Adrenal gland (tissue), 12 donors: Measurements from ENCODE around the gene OTOF. TPM values are rescaled to one million over a fixed set of nuclear protein-coding genes. Genes with fewer than 3 reads are reported as not detected.

Source experiments
- DNase-seq, 7 donors: peaks; one replicate each; pipeline ENCODE4 v3.0.0-alpha.2; 2019 to 2020
- H3K27ac ChIP-seq, 5 donors: fragments of 200-600 bp; sonication (generic) in 4 of 5; 1 replicate in 3 of 5; 2 replicates in 2 of 5; pipeline versions ENCODE4 v1.5.1 to v1.8.0; 2016 to 2020; ENCODE audit warnings: mild to moderate bottlenecking in 1 of 5
- H3K27me3 ChIP-seq: fragments of 200-600 bp; 2 replicates; pipeline ENCODE4 v1.8.0; 2021
- H3K36me3 ChIP-seq, 2 donors: fragments of 200-600 bp; replicated peaks in 1 of 2; 1 replicate in 1 of 2; 2 replicates in 1 of 2; pipeline versions ENCODE4 v1.5.1 to v1.8.0; 2018 to 2022
- H3K4me1 ChIP-seq, 2 donors: fragments of 200-600 bp; replicated peaks in 1 of 2; 1 replicate in 1 of 2; 2 replicates in 1 of 2; pipeline versions ENCODE4 v1.5.1 to v1.8.0; 2018 to 2021
- H3K4me3 ChIP-seq, 4 donors: fragments of 200-600 bp; sonication (generic) in 3 of 4; one replicate each; pipeline ENCODE4 v1.5.1; 2016 to 2018
- H3K9me3 ChIP-seq, 3 donors: fragments of 200-600 bp; sonication (generic) in 1 of 3; replicated peaks in 1 of 3; 1 replicate in 2 of 3; 2 replicates in 1 of 3; pipeline versions ENCODE4 v1.5.1 to v1.8.0; 2016 to 2021
- POLR2A ChIP-seq, 2 donors: fragments of 450-650 bp; IDR thresholded peaks; one replicate each; pipeline ENCODE4 v1.6.1; 2017; ENCODE audit warnings: antibody characterized with exemption in 2 of 2, mild to moderate bottlenecking in 2 of 2, moderate library complexity in 1 of 2
- WGBS, 4 donors: extraction: QIAGEN DNeasy Blood & Tissue Kit in 2 of 4; methylation state at CpG; one replicate each; pipeline versions ENCODE4 v1.1.5 to v1.1.7; 2013 to 2017; 5-methylcytosine and 5-hydroxymethylcytosine counted together
- intact Hi-C, 2 donors: fragments of 100-400 bp; cut with DNase I; formaldehyde crosslinking; loops; one replicate each; pipeline versions ENCODE4 v1.14.1 to v1.15.0; 2022 to 2023
- polyA plus RNA-seq, 3 donors: library from polyadenylated mRNA; stranded (reverse); fragments of 200-250 nt in 2 of 3; fragments of 350-450 nt in 1 of 3; fragmentation: Illumina TruSeq in 1 of 3; extraction: RNeasy Lipid Tissue Mini Kit (QIAGEN cat#74804) in 1 of 3; gene quantifications; one replicate each; pipeline ENCODE4 v1.2.3, GENCODE V29; 2013 to 2014
- total RNA-seq, 9 donors: library from RNA; depleted of rRNA in 4 of 9; stranded (reverse); fragments of >200 nt in 4 of 9; fragments of 120-200 nt in 1 of 9; fragmentation: NEBNext Ultra II Directional in 1 of 9; extraction: Animal tissue kit (Norgen Biotek cat#: 25700) in 1 of 9; gene quantifications; one replicate each; pipeline versions ENCODE4 v1.1.0 to v1.2.4, GENCODE V29; 2013 to 2023
- TF ChIP-seq, protein P1 (sequence below), 6 experiments: fragments of 450-650 bp in 4 of 6; fragments of 200-600 bp in 2 of 6; sonication (generic) in 1 of 6; IDR thresholded peaks; 1 replicate in 5 of 6; 2 replicates in 1 of 6; pipeline versions ENCODE4 v1.5.1 to v1.8.0; 2016 to 2021; ENCODE audit warnings: antibody characterized with exemption in 6 of 6, mild to moderate bottlenecking in 2 of 6, moderate library complexity in 1 of 6
- donor health status: healthy with polysubstance abuse.
- donor health status: Bipolar disorder and iron deficiency.
- donor health status: DM: yes; HTN: yes; CAD: no.
- donor health status: DM: no; HTN: no; CAD: no.
- donor health status: DM: no; HTN: no; CAD: no.
- donor health status: DM: yes; HTN: yes; CAD: no.

OTOF gene
- total and polyA plus RNA-seq, 12 donors = 0.18 to 2.0 (median 1.1) TPM

- Histone ChIP-seq H3K4me1 (no peaks in the 10 kb centered on the region), H3K27ac (no peak overlapping the region), H3K9me3 (no peaks in the 10 kb centered on the region), H3K4me3 (no peak overlapping the region), H3K27me3 (no peaks in the 10 kb centered on the region), H3K36me3 (no peaks in the 10 kb centered on the region)
- TF ChIP-seq, protein P1, sequence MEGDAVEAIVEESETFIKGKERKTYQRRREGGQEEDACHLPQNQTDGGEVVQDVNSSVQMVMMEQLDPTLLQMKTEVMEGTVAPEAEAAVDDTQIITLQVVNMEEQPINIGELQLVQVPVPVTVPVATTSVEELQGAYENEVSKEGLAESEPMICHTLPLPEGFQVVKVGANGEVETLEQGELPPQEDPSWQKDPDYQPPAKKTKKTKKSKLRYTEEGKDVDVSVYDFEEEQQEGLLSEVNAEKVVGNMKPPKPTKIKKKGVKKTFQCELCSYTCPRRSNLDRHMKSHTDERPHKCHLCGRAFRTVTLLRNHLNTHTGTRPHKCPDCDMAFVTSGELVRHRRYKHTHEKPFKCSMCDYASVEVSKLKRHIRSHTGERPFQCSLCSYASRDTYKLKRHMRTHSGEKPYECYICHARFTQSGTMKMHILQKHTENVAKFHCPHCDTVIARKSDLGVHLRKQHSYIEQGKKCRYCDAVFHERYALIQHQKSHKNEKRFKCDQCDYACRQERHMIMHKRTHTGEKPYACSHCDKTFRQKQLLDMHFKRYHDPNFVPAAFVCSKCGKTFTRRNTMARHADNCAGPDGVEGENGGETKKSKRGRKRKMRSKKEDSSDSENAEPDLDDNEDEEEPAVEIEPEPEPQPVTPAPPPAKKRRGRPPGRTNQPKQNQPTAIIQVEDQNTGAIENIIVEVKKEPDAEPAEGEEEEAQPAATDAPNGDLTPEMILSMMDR (IDR thresholded peaks at IDR 0.05) = no peak
- no peak for TF ChIP-seq POLR2A (IDR thresholded peaks at IDR 0.05)
- no peak for DNase-seq
- intact Hi-C loops = no loop called here
- 90 to 94% (median 91%) methylated on average over 23 to 34 of the region's 34 CpGs for WGBS, 4 donors
Observed at GRCh38 chr2:26472821-26473655, 4.9 kb downstream of the OTOF start.

- Histone ChIP-seq H3K4me1 (no peaks in the 10 kb centered on the region), H3K9me3 (no peaks in the 10 kb centered on the region), H3K4me3 (no peak overlapping the region), H3K27ac (no peak overlapping the region), H3K27me3 (no peaks in the 10 kb centered on the region), H3K36me3 (no peaks in the 10 kb centered on the region)
- WGBS, 4 donors = 83 to 86% (median 84%) methylated on average over 23 to 25 of the region's 25 CpGs
- no peak for TF ChIP-seq POLR2A (IDR thresholded peaks at IDR 0.05)
- TF ChIP-seq, protein P1 (IDR thresholded peaks at IDR 0.05) = peak in 3 of 6 experiments; percentile 19 to 26 (median 20)
- intact Hi-C loops = no loop called here
- no peak for DNase-seq
Observed at GRCh38 chr2:26471766-26472706, 5.9 kb downstream of the OTOF start.

DNA sequence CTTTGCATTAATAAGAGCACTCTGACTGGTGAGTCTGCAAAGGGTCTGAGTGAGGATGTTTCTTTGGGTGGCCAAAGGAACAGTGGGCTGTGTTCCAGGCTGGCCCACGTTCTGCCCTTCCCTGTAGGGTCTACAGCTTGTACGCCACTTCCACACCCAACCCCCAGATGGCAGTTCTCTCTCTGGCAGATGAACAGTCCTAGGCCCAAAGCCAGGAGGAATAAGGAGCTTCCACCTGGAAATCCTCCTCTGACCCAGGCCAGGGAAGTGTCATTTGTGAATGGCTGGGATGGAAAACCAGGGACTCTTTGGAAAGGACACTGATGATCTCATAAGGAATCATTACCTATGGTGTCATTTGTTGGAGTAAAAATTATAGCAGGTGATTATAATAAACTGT lies 6.6 kb downstream of the OTOF start:
- Histone ChIP-seq H3K36me3 (no peaks in the 10 kb centered on the region), H3K4me1 (no peaks in the 10 kb centered on the region), H3K27ac (no peak overlapping the region), H3K9me3 (no peaks in the 10 kb centered on the region), H3K4me3 (no peak overlapping the region), H3K27me3 (no peaks in the 10 kb centered on the region)
- 57 to 73% (median 65%) methylated on average over 2 of the region's 2 CpGs; no CpG with 5 or more reads in 1 of the 4 donors for WGBS, 4 donors
- intact Hi-C loops = no loop called here
- no peak for DNase-seq
- TF ChIP-seq, protein P1 (IDR thresholded peaks at IDR 0.05) = no peak
- no peak for TF ChIP-seq POLR2A (IDR thresholded peaks at IDR 0.05)

DNA sequence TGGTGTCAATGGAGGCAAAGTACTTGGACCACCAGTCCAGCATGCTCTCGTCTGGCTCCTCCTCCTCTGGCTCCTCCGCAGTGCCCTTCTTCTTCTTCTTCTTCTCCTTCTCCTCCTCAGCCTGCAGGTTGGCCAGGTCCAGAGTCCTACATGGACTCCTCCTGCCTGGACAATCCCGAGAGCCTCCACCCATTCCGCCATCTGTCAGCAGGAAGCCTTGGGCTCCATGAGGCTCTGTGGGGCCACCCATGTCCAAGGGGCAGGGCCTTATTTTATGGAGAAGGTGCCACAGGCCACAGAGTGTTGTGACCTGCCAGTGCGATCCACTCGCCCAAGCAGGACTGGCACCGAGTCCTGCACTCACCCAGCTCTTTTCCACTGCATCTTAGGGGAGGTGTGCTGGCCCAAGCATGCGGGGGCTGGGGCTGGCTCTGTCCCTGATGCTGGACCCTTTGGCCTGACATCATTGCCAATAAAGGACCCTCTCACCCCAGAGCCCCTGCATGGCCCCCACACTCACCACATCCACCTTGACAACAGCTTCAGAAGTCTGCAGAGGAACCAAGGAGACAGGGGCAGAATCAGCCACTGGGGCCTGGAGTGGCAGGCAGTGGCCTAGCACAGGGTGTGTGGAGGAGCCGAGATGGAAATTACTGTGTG lies 7.2 kb downstream of the OTOF start:
- no peak overlapping the region for H3K27ac ChIP-seq
- no peak overlapping the region for H3K4me3 ChIP-seq
- DNase-seq = no peak
- H3K9me3 ChIP-seq = no peaks in the 10 kb centered on the region
- 88 to 97% (median 94%) methylated on average over 8 to 9 of the region's 9 CpGs for WGBS, 4 donors
- no peaks in the 10 kb centered on the region for H3K36me3 ChIP-seq
- no peaks in the 10 kb centered on the region for H3K27me3 ChIP-seq
- TF ChIP-seq, protein P1 (IDR thresholded peaks at IDR 0.05) = no peak
- no peak for TF ChIP-seq POLR2A (IDR thresholded peaks at IDR 0.05)
- intact Hi-C loops = no loop called here
- H3K4me1 ChIP-seq = no peaks in the 10 kb centered on the region
